Fibroblast of lung (primary cell): ENCODE data around the gene ZSCAN18. TPM values are rescaled to one million over a fixed set of nuclear protein-coding genes. Genes with fewer than 3 reads are reported as not detected.

Experiments
- DNase-seq, 2 donors: peaks; one replicate each; pipeline versions ENCODE4 v3.0.0 to v3.0.0-alpha.2; 2010; ENCODE audit warnings: low read depth in 2 of 2
- H2AFZ ChIP-seq: 2 replicates; pipeline ENCODE4 v1.5.1; 2012; ENCODE audit warnings: low read length, control low read depth, inconsistent platforms
- H3K27ac ChIP-seq: 2 replicates; pipeline ENCODE4 v1.5.1; 2011; ENCODE audit warnings: low read length, control low read depth; ENCODE audit not compliant: insufficient read depth
- H3K27me3 ChIP-seq: 2 replicates; pipeline ENCODE4 v1.5.1; 2011; ENCODE audit warnings: mild to moderate bottlenecking, low read length; ENCODE audit not compliant: control insufficient read depth, insufficient read depth
- H3K36me3 ChIP-seq: 2 replicates; pipeline ENCODE4 v1.5.1; 2011; ENCODE audit warnings: low read length; ENCODE audit not compliant: control insufficient read depth, insufficient read depth
- H3K4me1 ChIP-seq: 2 replicates; pipeline ENCODE4 v1.5.1; 2011; ENCODE audit warnings: low read length; ENCODE audit not compliant: control insufficient read depth, insufficient read depth; ENCODE audit errors: extremely low read depth
- H3K4me2 ChIP-seq: 2 replicates; pipeline ENCODE4 v1.5.1; 2011; ENCODE audit warnings: low read length, control low read depth; ENCODE audit not compliant: insufficient read depth; ENCODE audit errors: extremely low read depth
- H3K4me3 ChIP-seq, 4 experiments: fragments of 200-600 bp in 1 of 4; sonication (generic) in 1 of 4; replicated peaks in 1 of 4; 2 replicates each; pipeline ENCODE4 v1.5.1; 2011 to 2016; ENCODE audit warnings: low read length in 4 of 4, low read depth in 3 of 4, mild to moderate bottlenecking in 3 of 4, control low read depth in 2 of 4, inconsistent platforms in 1 of 4, mixed read lengths in 1 of 4; ENCODE audit not compliant: insufficient read depth in 1 of 4; ENCODE audit errors: control extremely low read depth in 1 of 4
- H3K79me2 ChIP-seq: 2 replicates; pipeline ENCODE4 v1.5.1; 2012; ENCODE audit warnings: mild to moderate bottlenecking, low read length, inconsistent platforms; ENCODE audit not compliant: control insufficient read depth, insufficient read depth
- H3K9ac ChIP-seq: 2 replicates; pipeline ENCODE4 v1.5.1; 2011; ENCODE audit warnings: mild to moderate bottlenecking, low read length, control low read depth; ENCODE audit not compliant: insufficient read depth
- H3K9me3 ChIP-seq: 2 replicates; pipeline ENCODE4 v1.5.1; 2012; ENCODE audit warnings: low read depth, low read length; ENCODE audit not compliant: control insufficient read depth, insufficient read depth
- H4K20me1 ChIP-seq: 2 replicates; pipeline ENCODE4 v1.5.1; 2011; ENCODE audit warnings: low read length; ENCODE audit not compliant: control insufficient read depth, insufficient read depth; ENCODE audit errors: extremely low read depth
- CTCF ChIP-seq, 2 donors: IDR thresholded peaks in 1 of 2; conservative IDR thresholded peaks in 1 of 2; 1 replicate in 1 of 2; 2 replicates in 1 of 2; pipeline ENCODE4 v1.5.1; 2011 to 2012; ENCODE audit warnings: low read length in 2 of 2, control low read depth in 1 of 2, inconsistent platforms in 1 of 2, low read depth in 1 of 2, mild to moderate bottlenecking in 1 of 2
- EZH2 ChIP-seq: IDR thresholded peaks from 2 replicates; pipeline ENCODE4 v1.5.1; 2012; ENCODE audit warnings: low read length, control low read depth, mild to moderate bottlenecking; ENCODE audit errors: missing control alignments
- polyA plus RNA-seq, 2 donors: library from polyadenylated mRNA; depleted of rRNA in 1 of 2; stranded (reverse) in 1 of 2; unstranded in 1 of 2; fragments of >200 nt; gene quantifications; 2 replicates each; pipeline ENCODE4 v1.2.1, GENCODE V29; 2011 to 2012; ENCODE audit warnings: missing spikeins in 1 of 2
- total RNA-seq: library from RNA; depleted of rRNA; stranded (reverse); fragments of >200 nt; gene quantifications from 2 replicates; pipeline ENCODE4 v1.2.1, GENCODE V29; 2014

The ZSCAN18 gene
- total and polyA plus RNA-seq, 2 donors (not counting 1 experiment from before 2014, with no cell fraction given), result 13.6 to 71.0 TPM

GRCh38 chr19:58108546-58108817 lies 10.5 kb upstream of the ZSCAN18 start:
- Histone ChIP-seq H2AFZ (no peak overlapping the region), H3K79me2 (no peaks in the 10 kb centered on the region), H3K9ac (no peak overlapping the region), H3K4me3 (no peak overlapping the region), H3K27ac (no peak overlapping the region), H3K4me2 (no peak overlapping the region), H3K4me1 (no peaks in the 10 kb centered on the region), H4K20me1 (no peaks in the 10 kb centered on the region), H3K9me3 (peaks cover 2% of the 10 kb centered on the region), H3K36me3 (no peaks in the 10 kb centered on the region), H3K27me3 (no peaks in the 10 kb centered on the region)
- no peak for TF ChIP-seq EZH2
- TF ChIP-seq CTCF (conservative IDR thresholded peaks at IDR 0.05 in 1 of 2, IDR thresholded peaks at IDR 0.05 in 1 of 2; ENCODE audit: low read depth in 1 of 2, low read length in 2 of 2), result no peak
- no peak for DNase-seq

- H3K4me2 ChIP-seq, result no peak overlapping the region
- H3K27me3 ChIP-seq, result no peaks in the 10 kb centered on the region
- no peak overlapping the region for H3K9ac ChIP-seq
- no peak overlapping the region for H3K4me3 ChIP-seq
- H4K20me1 ChIP-seq, result no peaks in the 10 kb centered on the region
- no peak for DNase-seq
- no peaks in the 10 kb centered on the region for H3K79me2 ChIP-seq
- H3K27ac ChIP-seq, result no peak overlapping the region
- H2AFZ ChIP-seq, result no peak overlapping the region
- peaks cover 2% of the 10 kb centered on the region for H3K9me3 ChIP-seq
- H3K4me1 ChIP-seq, result no peaks in the 10 kb centered on the region
- no peaks in the 10 kb centered on the region for H3K36me3 ChIP-seq
- TF ChIP-seq CTCF (conservative IDR thresholded peaks at IDR 0.05 in 1 of 2, IDR thresholded peaks at IDR 0.05 in 1 of 2; ENCODE audit: low read depth in 1 of 2, low read length in 2 of 2) (no peak), EZH2 (no peak)
Observed at GRCh38 chr19:58107778-58108545, 9.9 kb upstream of the ZSCAN18 start.

GRCh38 chr19:58098682-58098998 lies 609 bp upstream of the ZSCAN18 start:
- H3K9me3 ChIP-seq, result peaks cover 2% of the 10 kb centered on the region
- peak overlapping the region; percentile 54 for H2AFZ ChIP-seq
- no peaks in the 10 kb centered on the region for H3K36me3 ChIP-seq
- peak overlapping the region; percentile 65 for H3K9ac ChIP-seq
- no peaks in the 10 kb centered on the region for H3K27me3 ChIP-seq
- no peaks in the 10 kb centered on the region for H4K20me1 ChIP-seq
- peak overlapping the region; percentile 70 for H3K4me2 ChIP-seq
- no peaks in the 10 kb centered on the region for H3K79me2 ChIP-seq
- peak overlapping the region; percentile 90 for H3K27ac ChIP-seq
- H3K4me1 ChIP-seq, result no peaks in the 10 kb centered on the region
- no peak for DNase-seq
- peak overlapping the region; percentile 30 to 95 (median 56) for H3K4me3 ChIP-seq
- TF ChIP-seq CTCF (conservative IDR thresholded peaks at IDR 0.05 in 1 of 2, IDR thresholded peaks at IDR 0.05 in 1 of 2; ENCODE audit: low read depth in 1 of 2, low read length in 2 of 2), result no peak
- no peak for TF ChIP-seq EZH2
